ENCODE measurements around the gene GLOD5.
A peak's percentile ranks its signal among the peaks of the same experiment; 100 is the strongest.
"Not testable (repeated sequence)": the region's sequence is repeated elsewhere in the genome, so short reads cannot be mapped to it uniquely, and the experiment has no call there.

GLOD5 gene

GRCh38 chrX:48793935-48794334 lies 32.4 kb downstream of the GLOD5 start:
- no peak for DNase-seq (ENCODE audit: low read depth in 2 of 2)

GRCh38 chrX:48794340-48794910 lies 32.9 kb downstream of the GLOD5 start:
- no peak for DNase-seq (ENCODE audit: low read depth in 2 of 2)

GRCh38 chrX:48794911-48795515 lies 33.5 kb downstream of the GLOD5 start:
- no peak for DNase-seq (ENCODE audit: low read depth in 2 of 2)

GRCh38 chrX:48798318-48798717 lies 36.8 kb downstream of the GLOD5 start:
- no peak for DNase-seq (ENCODE audit: low read depth in 2 of 2)

- no peak for DNase-seq (ENCODE audit: low read depth in 2 of 2)
These were observed 39.2 kb downstream of the GLOD5 start for GRCh38 chrX:48800574-48801279.

- peak; percentile 87 to 89 for DNase-seq (ENCODE audit: low read depth in 2 of 2)
These were observed 39.9 kb downstream of the GLOD5 start, which contains the start of gene HDAC6 for GRCh38 chrX:48801280-48802088. TSS of gene HDAC6 (plus strand) at chrX:48802067. CDS start at chrX:48802693, 626 bp downstream.

GRCh38 chrX:48802089-48802904 lies 40.8 kb downstream of the GLOD5 start:
- peak in 1 of 2 donors; percentile 21 for DNase-seq (ENCODE audit: low read depth in 2 of 2)

- DNase-seq (ENCODE audit: low read depth in 2 of 2), result no peak
These were observed 41.3 kb downstream of the GLOD5 start for GRCh38 chrX:48802905-48803200.

- DNase-seq (ENCODE audit: low read depth in 2 of 2), result no peak
These were observed 44.5 kb downstream of the GLOD5 start for GRCh38 chrX:48806081-48806480.

- DNase-seq (ENCODE audit: low read depth in 2 of 2), result no peak
These were observed 52.1 kb downstream of the GLOD5 start for GRCh38 chrX:48813644-48814043.

- no peak for DNase-seq (ENCODE audit: low read depth in 2 of 2)
These were observed 53.2 kb downstream of the GLOD5 start for GRCh38 chrX:48814722-48815121.

- DNase-seq (ENCODE audit: low read depth in 2 of 2), result no peak
These were observed 53.7 kb downstream of the GLOD5 start for GRCh38 chrX:48815266-48815665.

- DNase-seq (ENCODE audit: low read depth in 2 of 2), result no peak
These were observed 54.7 kb downstream of the GLOD5 start for GRCh38 chrX:48816014-48816810.

GRCh38 chrX:48818098-48818497 lies 56.6 kb downstream of the GLOD5 start:
- no peak for DNase-seq (ENCODE audit: low read depth in 2 of 2)

- DNase-seq (ENCODE audit: low read depth in 2 of 2), result no peak
These were observed 57.3 kb downstream of the GLOD5 start for GRCh38 chrX:48818866-48819265.

- DNase-seq (ENCODE audit: low read depth in 2 of 2), result not testable (repeated sequence)
These were observed 57.8 kb downstream of the GLOD5 start for GRCh38 chrX:48819394-48819793.

GRCh38 chrX:48823053-48823452 lies 61.5 kb downstream of the GLOD5 start:
- DNase-seq (ENCODE audit: low read depth in 2 of 2), result no peak

All from stimulated activated CD8-positive, alpha-beta memory T cell treated with anti-CD3 and anti-CD28 coated beads, Interleukin-2, amount 100 ng/mL, for 1 hour (primary cell).